Measurements from ENCODE around the gene MYO1D.
"Not testable (repeated sequence)": the region's sequence is repeated elsewhere in the genome, so short reads cannot be mapped to it uniquely, and the experiment has no call there.

MYO1D gene

GRCh38 chr17:32658470-32659418 lies 218.2 kb downstream of the MYO1D start:
- no peak for DNase-seq

GRCh38 chr17:32656886-32657285 lies 220.0 kb downstream of the MYO1D start:
- no peak for DNase-seq

- no peak for DNase-seq
Measured at GRCh38 chr17:32654324-32654723, 222.6 kb downstream of the MYO1D start.

DNA sequence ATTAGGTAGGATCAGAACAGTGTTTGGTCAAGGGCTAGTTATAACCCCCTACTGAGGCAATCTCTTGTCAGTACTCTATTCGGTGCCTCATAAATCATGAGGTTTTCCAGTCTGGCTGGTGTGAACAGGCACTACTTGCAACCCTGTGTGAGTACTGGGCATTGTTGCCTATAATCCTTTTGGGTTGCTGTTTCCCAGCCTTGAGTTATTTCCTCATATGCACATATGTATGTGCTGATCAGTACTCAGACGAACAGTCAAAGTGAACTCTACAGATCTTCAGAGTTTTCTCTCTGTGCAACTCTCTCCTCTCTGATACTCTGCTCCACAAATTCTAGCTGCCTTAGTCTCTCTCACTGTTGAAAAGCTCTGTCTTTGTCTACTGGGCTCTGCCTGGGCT lies 225.8 kb downstream of the MYO1D start:
- DNase-seq = no peak

GRCh38 chr17:32648450-32648849 lies 228.5 kb downstream of the MYO1D start:
- no peak for DNase-seq

DNA sequence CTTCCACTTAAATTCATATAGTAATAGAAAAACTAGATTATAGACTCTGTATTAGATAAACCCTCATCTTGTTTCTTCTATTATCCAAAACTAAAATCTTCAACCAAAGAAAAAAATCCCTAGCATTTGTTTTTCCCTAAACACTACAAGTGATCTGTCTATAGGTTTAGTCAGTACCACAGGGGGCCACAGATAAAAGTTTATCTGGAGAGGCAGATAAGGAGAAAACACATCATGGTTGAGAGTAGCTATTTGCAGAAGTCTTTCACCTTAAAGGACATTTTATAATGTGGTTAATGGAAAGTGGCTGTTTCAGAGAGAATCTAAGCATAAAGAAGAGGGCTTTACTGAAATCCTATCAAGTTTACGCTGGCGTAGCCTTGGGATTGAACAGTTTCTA lies 230.0 kb downstream of the MYO1D start:
- DNase-seq = no peak

- not testable (repeated sequence) for DNase-seq
Measured at GRCh38 chr17:32641514-32641913, 235.4 kb downstream of the MYO1D start.

DNA sequence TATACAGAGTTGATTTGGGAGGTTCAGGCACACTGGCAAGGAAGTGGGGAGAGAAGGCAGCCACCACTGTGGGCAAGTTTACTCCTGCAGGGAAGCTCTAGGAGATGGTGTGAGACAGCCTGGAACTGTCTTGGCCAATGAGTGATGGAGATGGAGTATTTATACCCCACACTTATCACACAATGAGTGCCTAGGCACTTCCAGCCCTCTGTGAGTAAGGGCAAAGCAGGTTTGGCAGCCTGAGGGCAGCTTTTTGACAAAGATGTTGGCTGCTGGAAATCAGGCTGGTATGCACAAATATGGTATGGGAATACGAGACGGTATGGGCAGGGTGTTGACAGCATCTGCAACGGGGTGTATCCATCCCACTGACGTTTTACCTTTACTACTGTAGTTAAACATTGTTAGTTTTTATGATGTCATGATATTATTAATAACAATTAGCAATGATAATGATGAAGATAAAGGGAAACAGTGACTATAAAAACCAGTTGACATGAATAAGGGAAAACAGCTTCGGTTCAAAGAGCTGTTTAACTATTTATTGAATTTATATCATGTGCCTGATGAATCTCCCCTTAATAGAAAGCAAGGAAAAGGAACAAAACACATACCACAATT lies 240.2 kb downstream of the MYO1D start:
- DNase-seq = no peak

GRCh38 chr17:32634167-32634566 lies 242.8 kb downstream of the MYO1D start:
- no peak for DNase-seq

DNA sequence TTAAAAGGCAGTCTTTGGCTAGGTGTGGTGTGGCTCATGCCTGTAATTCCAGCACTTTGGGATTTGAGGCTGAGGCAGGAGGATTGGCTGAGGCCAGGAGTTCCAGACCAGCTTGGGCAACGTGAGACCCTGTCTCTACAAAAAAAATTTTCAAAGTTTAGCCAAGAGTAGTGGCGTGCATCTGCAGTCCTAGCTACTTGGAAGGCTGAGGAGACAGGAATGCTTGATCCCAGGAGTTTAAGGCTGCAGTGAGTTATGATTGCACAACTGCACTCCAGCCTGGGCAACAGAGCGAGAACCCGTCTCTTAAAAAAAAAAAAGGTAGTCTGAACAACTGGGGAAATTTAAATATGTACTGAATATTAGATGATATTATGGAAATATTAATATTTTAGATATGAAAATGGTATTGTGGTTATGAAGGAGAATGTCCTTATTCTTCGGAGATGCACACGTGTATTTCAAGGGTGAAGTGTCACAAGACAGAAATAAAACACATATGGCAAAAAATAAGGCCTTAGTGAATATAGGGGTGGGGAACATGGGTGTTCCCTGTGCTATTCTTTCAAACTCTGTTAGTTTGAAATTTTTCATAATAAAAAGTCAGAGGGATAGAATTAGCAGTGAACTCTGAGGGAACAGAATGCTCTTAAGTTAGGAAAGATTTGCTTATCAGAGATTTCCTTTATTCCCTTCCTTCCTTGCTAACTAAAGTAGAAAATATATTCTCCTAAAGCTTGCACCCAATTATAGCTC lies 245.4 kb downstream of the MYO1D start:
- DNase-seq = no peak

GRCh38 chr17:32629563-32630190 lies 247.2 kb downstream of the MYO1D start:
- DNase-seq = no peak

DNA sequence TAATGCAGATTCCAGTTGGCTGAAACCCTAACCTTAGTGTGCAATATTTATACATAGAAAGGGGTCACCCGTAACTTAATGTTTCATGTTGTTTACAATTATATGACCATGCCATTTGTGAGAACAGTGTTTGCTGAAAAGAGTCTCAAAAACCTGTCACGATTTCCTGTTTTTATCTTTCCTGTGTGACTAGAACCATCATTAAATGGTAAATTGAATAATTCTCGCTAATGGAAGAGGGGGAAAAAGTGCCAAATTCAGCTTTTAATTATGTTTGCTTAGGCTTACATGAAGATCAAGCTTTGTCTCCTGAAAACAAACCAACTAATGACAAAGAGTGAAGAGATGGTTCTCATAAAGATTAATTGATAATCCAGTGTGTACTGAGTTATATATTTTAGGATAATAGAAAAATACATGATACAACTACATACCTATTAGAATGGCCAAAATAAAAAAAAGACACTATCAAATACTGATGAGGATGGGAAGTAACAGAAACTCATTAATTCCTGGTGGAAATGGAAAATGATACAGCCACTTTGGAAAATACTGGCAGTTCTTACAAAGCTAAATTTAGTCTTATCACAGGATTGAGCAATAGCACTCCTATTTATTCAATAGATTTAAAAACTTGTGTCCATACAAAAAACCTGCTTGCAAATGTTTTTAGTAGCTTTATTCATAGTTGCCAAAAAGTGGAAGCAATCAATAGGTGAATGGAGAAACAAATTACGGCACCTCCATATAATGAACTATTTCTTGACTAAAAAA lies 248.5 kb downstream of the MYO1D start:
- DNase-seq = no peak

DNA sequence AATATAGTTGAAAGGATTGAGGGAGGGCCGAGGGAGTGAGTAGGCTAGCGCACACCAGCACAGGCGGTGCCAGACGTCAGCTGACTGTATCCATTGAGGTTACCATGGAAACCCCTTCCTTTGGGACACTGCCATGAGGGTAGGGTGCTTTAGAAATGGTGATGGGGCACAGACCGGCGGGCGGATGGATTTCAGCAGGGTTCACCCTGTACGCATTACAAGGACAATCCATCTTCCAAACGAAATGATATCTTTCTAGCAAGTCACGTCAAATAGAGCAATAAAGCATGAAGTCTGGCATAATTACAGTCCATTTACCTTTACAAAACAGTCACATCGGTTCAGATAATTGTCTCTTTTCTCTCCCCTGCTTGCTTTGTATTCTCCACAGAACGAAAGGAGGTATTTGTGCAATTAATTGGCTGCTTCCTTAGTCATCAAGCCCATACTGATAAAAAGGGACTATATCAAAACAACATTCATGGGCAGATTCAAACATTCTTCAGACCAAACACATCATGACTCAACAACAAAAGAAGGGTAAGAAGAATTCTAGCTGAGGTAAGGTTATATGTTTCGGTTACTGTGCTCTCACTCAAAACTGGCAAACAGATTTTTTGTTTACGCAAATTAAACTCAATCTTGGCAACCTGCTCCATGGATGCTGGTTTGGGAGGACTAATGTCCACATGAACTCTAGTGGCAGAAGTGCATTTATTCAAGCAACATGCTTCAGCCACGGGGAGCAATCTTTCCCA lies 249.5 kb downstream of the MYO1D start:
- DNase-seq = peak; percentile 6

GRCh38 chr17:32626379-32626791 lies 250.5 kb downstream of the MYO1D start:
- peak; percentile 40 for DNase-seq

GRCh38 chr17:32625971-32626370 lies 251.0 kb downstream of the MYO1D start:
- DNase-seq = peak; percentile 54

GRCh38 chr17:32623196-32623595 lies 253.7 kb downstream of the MYO1D start:
- DNase-seq = no peak

DNA sequence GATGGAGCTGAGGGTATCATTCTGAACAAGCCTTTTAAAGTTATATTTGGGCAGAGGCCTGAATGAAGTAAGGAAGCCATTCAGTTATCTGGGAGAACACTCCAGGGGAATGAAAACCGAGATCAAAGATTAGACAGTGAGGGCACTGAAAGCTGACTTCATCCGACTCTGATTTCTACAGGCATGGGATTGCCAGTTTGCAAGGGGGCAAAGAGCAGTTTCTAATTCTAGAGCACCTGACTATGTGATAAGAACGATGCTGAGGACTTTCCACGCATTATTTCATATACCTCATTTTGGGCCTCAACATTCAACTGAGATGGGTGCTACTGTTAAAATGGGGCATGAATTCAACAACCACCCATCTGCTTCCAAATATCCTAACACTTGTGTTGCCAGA lies 254.4 kb downstream of the MYO1D start:
- DNase-seq = no peak

DNA sequence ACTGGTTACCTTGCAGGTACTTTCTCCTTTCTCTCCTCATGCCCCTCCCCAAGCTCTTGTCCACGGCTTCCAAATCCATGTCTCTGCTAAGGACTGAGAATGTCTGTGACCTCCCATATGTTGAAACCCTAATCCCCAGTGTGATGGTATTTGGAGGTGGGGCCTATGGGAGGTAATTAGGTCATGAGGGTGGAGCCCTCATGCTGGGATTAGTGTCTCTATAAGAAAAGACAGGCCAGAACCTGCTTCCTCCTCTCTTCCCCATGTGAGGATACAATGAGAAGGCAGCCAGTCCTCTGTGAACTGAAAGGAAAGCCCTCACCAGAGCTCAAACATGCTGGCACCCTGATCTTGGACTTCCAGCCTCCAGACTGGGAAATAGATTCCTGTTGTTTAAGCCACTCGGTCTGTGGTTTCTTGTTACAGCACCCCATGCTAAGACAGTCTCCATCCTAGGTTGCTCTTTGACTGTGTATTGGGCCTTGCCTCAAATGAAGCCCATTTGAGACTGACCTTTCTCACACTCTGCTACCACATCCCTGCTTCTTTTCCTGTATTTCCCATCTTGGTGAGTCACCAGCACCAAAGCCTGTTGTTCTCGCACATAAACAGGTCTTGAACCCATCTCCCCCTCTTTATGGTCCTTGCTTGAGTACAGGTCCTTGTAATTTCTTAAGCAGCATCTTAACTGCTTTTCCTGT lies 255.2 kb downstream of the MYO1D start:
- DNase-seq = no peak

- no peak for DNase-seq
Measured at GRCh38 chr17:32615326-32615725, 261.6 kb downstream of the MYO1D start.

- no peak for DNase-seq
Measured at GRCh38 chr17:32610943-32611342, 266.0 kb downstream of the MYO1D start.
